OCI-LY7 (cell line): ENCODE results near the gene KL. TPM values are rescaled to one million over a fixed set of nuclear protein-coding genes. Genes with fewer than 3 reads are reported as not detected.

ENCODE experiments used
- BruUV-seq: library from RNA; stranded (reverse); fragments of 400-500 nt; replicated peaks from 2 replicates; lab custom pipeline; 2021; lab: Mats Ljungman, UMichigan
- CTCF ChIA-PET: fragments of 300-600 bp; sonication (Branson Sonifier 250); formaldehyde crosslinking; loops from one replicate; lab custom pipeline; 2022; ENCODE audit warnings: antibody characterized with exemption; ENCODE audit not compliant: unreplicated experiment; lab: Charles Lee
- POLR2A ChIA-PET: fragments of 300-600 bp; sonication (Branson Sonifier 250); formaldehyde crosslinking; loops from one replicate; lab custom pipeline; 2022; ENCODE audit warnings: antibody characterized with exemption; lab: Charles Lee
- DNase-seq: peaks from one replicate; pipeline ENCODE4 v3.0.0-alpha.2; 2015; ENCODE audit warnings: low spot score
- H2AFZ ChIP-seq: fragments of 200-600 bp; sonication (generic), shearing (Covaris generic); 2 replicates; pipeline ENCODE4 v1.6.1; 2014; ENCODE audit warnings: mild to moderate bottlenecking, antibody characterized with exemption, low read length, moderate library complexity
- H3K27ac ChIP-seq: fragments of 200-600 bp; sonication (generic); 2 replicates; pipeline ENCODE4 v1.5.1; 2014; ENCODE audit warnings: mixed run types, low read depth, mild to moderate bottlenecking, moderate library complexity, low read length, inconsistent platforms; ENCODE audit not compliant: poor library complexity, severe bottlenecking
- H3K36me3 ChIP-seq: fragments of 200-600 bp; sonication (generic); 2 replicates; pipeline ENCODE4 v1.6.1; 2014; ENCODE audit warnings: mild to moderate bottlenecking, antibody characterized with exemption, low read length, moderate library complexity, mixed read lengths; ENCODE audit not compliant: insufficient read depth
- H3K4me1 ChIP-seq: fragments of 200-600 bp; sonication (generic); 2 replicates; pipeline ENCODE4 v1.5.1; 2014; ENCODE audit warnings: mild to moderate bottlenecking, low read length; ENCODE audit not compliant: insufficient read depth, poor library complexity, severe bottlenecking
- H3K4me2 ChIP-seq: fragments of 200-600 bp; sonication (generic); 2 replicates; pipeline ENCODE4 v1.6.1; 2014; ENCODE audit warnings: mild to moderate bottlenecking, low read length
- H3K4me3 ChIP-seq: fragments of 200-600 bp; sonication (generic); 2 replicates; pipeline ENCODE4 v1.5.1; 2014; ENCODE audit warnings: mild to moderate bottlenecking, low read depth, low read length; ENCODE audit not compliant: poor library complexity, severe bottlenecking
- H3K79me2 ChIP-seq: fragments of 200-600 bp; sonication (generic); 2 replicates; pipeline ENCODE4 v1.6.1; 2016; ENCODE audit warnings: low read depth, mild to moderate bottlenecking, low read length, moderate library complexity, mixed read lengths; ENCODE audit not compliant: insufficient read depth
- H3K9me2 ChIP-seq: fragments of 200-600 bp; sonication (generic); 2 replicates; pipeline ENCODE4 v1.6.1; 2016; ENCODE audit warnings: mild to moderate bottlenecking, low read length, mixed read lengths; ENCODE audit not compliant: insufficient read depth
- H3K9me3 ChIP-seq: fragments of 200-600 bp; sonication (generic); 2 replicates; pipeline ENCODE4 v1.6.1; 2014; ENCODE audit warnings: mild to moderate bottlenecking, mixed run types, low read length, mixed read lengths
- H4K20me1 ChIP-seq: fragments of 200-600 bp; sonication (generic); 2 replicates; pipeline ENCODE4 v1.6.1; 2014; ENCODE audit warnings: mild to moderate bottlenecking, antibody characterized with exemption, low read length, moderate library complexity, mixed read lengths; ENCODE audit not compliant: insufficient read depth
- CTCF ChIP-seq: fragments of 200-600 bp; sonication (generic); conservative IDR thresholded peaks from 2 replicates; pipeline ENCODE4 v1.5.1; 2014; ENCODE audit warnings: mild to moderate bottlenecking, antibody characterized with exemption, low read length, moderate library complexity, mixed read lengths
- EZH2phosphoT487 ChIP-seq: fragments of 200-600 bp; sonication (generic); IDR thresholded peaks from 2 replicates; pipeline ENCODE4 v1.6.1; 2018; ENCODE audit warnings: low read depth, borderline replicate concordance, mild to moderate bottlenecking, mixed run types, antibody characterized with exemption, low read length, moderate library complexity, mixed read lengths
- intact Hi-C: fragments of 100-400 bp; cut with micrococcal nuclease; formaldehyde crosslinking; loops from one replicate; pipeline ENCODE4 v1.10.0; 2022; ENCODE audit not compliant: unreplicated experiment
- total RNA-seq, 2 experiments: library from RNA; depleted of rRNA in 1 of 2; stranded (reverse); fragments of >200 nt in 1 of 2; shearing (Covaris generic) in 1 of 2; gene quantifications; 2 replicates each; pipeline ENCODE4 v1.2.3, GENCODE V29; 2014 to 2022

The KL gene
- total RNA-seq, 2 experiments from 2014 or later, result not detected

GRCh38 chr13:33003458-33004019 lies 12.7 kb upstream of the KL start:
- TF ChIP-seq EZH2phosphoT487 (no peak), CTCF (no peak)
- H3K9me2 ChIP-seq, result no peaks in the 10 kb centered on the region
- ChIA-PET CTCF (no interaction called here), POLR2A (interaction anchor here (0.6 to 1.5 kb wide), 2 partner anchors 9 to 459 kb away, joined by 3 to 5 read pairs; no protein-coding TSS in a partner anchor)
- BruUV-seq, result no TSS peak
- H4K20me1 ChIP-seq, result no peaks in the 10 kb centered on the region
- no peaks in the 10 kb centered on the region for H3K36me3 ChIP-seq
- DNase-seq, result no peak
- no peak overlapping the region for H3K4me2 ChIP-seq
- H3K79me2 ChIP-seq, result no peaks in the 10 kb centered on the region
- H3K9me3 ChIP-seq, result peaks cover 11% of the 10 kb centered on the region
- H3K4me3 ChIP-seq, result no peak overlapping the region
- no peaks in the 10 kb centered on the region for H3K4me1 ChIP-seq
- intact Hi-C loops, result loop anchor here (1.0 kb wide), 1 partner anchor 16 kb away; no protein-coding TSS in a partner anchor
- H2AFZ ChIP-seq, result no peak overlapping the region
- no peak overlapping the region for H3K27ac ChIP-seq

- Histone ChIP-seq H3K9me3 (peaks cover 11% of the 10 kb centered on the region), H3K9me2 (no peaks in the 10 kb centered on the region), H3K36me3 (no peaks in the 10 kb centered on the region), H4K20me1 (no peaks in the 10 kb centered on the region), H3K4me2 (no peak overlapping the region), H3K27ac (no peak overlapping the region), H3K79me2 (no peaks in the 10 kb centered on the region), H3K4me3 (no peak overlapping the region), H3K4me1 (no peaks in the 10 kb centered on the region), H2AFZ (no peak overlapping the region)
- BruUV-seq, result no TSS peak
- ChIA-PET POLR2A (no interaction called here), CTCF (no interaction called here)
- intact Hi-C loops, result no loop called here
- no peak for DNase-seq
- TF ChIP-seq EZH2phosphoT487, result no peak
- TF ChIP-seq CTCF, result no peak
Measured at GRCh38 chr13:33004511-33004910, 11.7 kb upstream of the KL start.

GRCh38 chr13:33006134-33006533 lies 10.1 kb upstream of the KL start:
- Histone ChIP-seq H2AFZ (no peak overlapping the region), H3K9me3 (peaks cover 11% of the 10 kb centered on the region), H3K4me3 (no peak overlapping the region), H3K4me1 (no peaks in the 10 kb centered on the region), H3K4me2 (no peak overlapping the region), H3K9me2 (no peaks in the 10 kb centered on the region), H3K36me3 (no peaks in the 10 kb centered on the region), H3K79me2 (no peaks in the 10 kb centered on the region), H3K27ac (no peak overlapping the region), H4K20me1 (no peaks in the 10 kb centered on the region)
- no TSS peak for BruUV-seq
- ChIA-PET CTCF (no interaction called here), POLR2A (no interaction called here)
- no peak for TF ChIP-seq CTCF
- no peak for TF ChIP-seq EZH2phosphoT487
- DNase-seq, result no peak
- intact Hi-C loops, result no loop called here
